GM12891 (cell line): Measurements from ENCODE around the gene LTB.

ENCODE experiments used
- POLR2A ChIP-seq: IDR thresholded peaks from 2 replicates; pipeline ENCODE4 v1.6.1; 2011; ENCODE audit warnings: low read depth, low read length, control low read depth
- POLR2AphosphoS5 ChIP-seq: IDR thresholded peaks from 2 replicates; pipeline ENCODE4 v1.6.1; 2011; ENCODE audit warnings: low read depth, low read length, control low read depth
- POU2F2 ChIP-seq: IDR thresholded peaks from 2 replicates; pipeline ENCODE4 v1.6.1; 2011; ENCODE audit warnings: low read depth, mild to moderate bottlenecking, control low read depth, low read length, moderate library complexity

DNA sequence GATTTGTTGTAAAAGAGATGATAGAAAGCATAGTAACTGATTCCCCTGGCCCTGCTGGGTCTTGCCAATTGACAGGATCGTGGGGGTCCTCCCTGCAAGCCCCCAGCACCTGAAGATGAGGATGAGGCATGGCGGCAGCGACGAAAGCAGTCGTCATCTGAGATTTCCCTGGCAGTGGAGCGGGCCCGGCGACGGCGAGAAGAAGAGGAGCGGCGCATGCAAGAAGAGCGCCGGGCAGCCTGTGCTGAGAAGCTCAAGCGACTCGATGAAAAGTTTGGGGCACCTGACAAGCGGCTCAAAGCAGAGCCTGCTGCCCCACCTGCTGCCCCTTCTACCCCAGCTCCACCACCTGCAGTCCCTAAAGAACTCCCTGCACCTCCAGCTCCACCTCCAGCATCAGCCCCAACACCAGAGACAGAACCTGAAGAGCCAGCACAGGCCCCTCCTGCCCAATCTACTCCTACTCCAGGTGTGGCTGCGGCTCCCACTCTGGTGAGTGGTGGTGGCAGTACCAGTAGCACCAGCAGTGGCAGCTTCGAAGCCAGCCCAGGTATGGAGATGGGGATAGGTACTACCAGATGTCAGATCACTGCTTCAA is 45.6 kb upstream of the LTB start:
- TF ChIP-seq POU2F2 (no peak), POLR2AphosphoS5 (0 out of 2 replicates have a peak, but pooled peaks have one; percentile 39), POLR2A (peak; percentile 33; the same call in 1 of the 2 replicates)
